ENCODE data around the gene HSPG2. TPM values are rescaled to one million over a fixed set of nuclear protein-coding genes. Genes with fewer than 3 reads are reported as not detected.

The HSPG2 gene
- total RNA-seq, 1 donor from 2014 or later: 179 TPM

DNA sequence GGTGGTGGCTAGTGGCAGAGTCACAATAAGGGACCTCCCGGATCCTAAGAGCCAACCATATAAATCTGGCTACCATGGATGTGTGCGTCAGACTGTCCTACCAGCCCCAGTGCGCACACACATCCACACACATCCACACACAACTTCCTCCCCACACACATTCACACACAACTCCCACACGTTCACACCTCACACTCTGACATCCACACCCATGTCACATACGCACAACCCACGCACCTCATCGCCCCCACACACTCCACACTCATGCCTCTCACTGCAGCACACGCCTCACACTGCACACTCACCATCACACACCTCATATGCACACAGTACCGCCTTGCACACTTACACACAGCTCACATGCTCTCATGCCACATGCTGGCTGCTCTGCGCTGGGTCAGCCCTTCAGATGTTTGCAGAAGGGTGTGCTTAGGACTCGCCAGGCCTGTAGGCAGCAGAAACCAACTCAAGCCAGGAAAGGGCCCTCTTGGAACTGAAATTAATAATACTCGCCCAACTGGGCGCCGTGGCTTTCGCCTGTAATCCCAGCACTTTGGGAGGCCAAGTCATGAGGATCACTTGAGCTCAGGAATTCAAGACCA is 122.0 kb downstream of the HSPG2 start:
- Histone ChIP-seq H3K4me1 (peaks cover 7% of the 10 kb centered on the region), H3K27me3 (no peaks in the 10 kb centered on the region), H3K36me3 (no peaks in the 10 kb centered on the region), H3K4me3 (no peak overlapping the region), H3K27ac (no peak overlapping the region), H3K9me3 (no peaks in the 10 kb centered on the region)
- intact Hi-C loops (cut with DNase I): no loop called here
- TF ChIP-seq, protein P1, sequence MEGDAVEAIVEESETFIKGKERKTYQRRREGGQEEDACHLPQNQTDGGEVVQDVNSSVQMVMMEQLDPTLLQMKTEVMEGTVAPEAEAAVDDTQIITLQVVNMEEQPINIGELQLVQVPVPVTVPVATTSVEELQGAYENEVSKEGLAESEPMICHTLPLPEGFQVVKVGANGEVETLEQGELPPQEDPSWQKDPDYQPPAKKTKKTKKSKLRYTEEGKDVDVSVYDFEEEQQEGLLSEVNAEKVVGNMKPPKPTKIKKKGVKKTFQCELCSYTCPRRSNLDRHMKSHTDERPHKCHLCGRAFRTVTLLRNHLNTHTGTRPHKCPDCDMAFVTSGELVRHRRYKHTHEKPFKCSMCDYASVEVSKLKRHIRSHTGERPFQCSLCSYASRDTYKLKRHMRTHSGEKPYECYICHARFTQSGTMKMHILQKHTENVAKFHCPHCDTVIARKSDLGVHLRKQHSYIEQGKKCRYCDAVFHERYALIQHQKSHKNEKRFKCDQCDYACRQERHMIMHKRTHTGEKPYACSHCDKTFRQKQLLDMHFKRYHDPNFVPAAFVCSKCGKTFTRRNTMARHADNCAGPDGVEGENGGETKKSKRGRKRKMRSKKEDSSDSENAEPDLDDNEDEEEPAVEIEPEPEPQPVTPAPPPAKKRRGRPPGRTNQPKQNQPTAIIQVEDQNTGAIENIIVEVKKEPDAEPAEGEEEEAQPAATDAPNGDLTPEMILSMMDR (IDR thresholded peaks at IDR 0.05): no peak
- TF ChIP-seq POLR2A (IDR thresholded peaks at IDR 0.05) (no peak), POLR2AphosphoS5 (IDR thresholded peaks at IDR 0.05; ENCODE audit: insufficient read depth in 1 of 2, low read depth in 1 of 2) (no peak)
- no peak for DNase-seq (ENCODE audit: extremely low spot score in 2 of 2)

DNA sequence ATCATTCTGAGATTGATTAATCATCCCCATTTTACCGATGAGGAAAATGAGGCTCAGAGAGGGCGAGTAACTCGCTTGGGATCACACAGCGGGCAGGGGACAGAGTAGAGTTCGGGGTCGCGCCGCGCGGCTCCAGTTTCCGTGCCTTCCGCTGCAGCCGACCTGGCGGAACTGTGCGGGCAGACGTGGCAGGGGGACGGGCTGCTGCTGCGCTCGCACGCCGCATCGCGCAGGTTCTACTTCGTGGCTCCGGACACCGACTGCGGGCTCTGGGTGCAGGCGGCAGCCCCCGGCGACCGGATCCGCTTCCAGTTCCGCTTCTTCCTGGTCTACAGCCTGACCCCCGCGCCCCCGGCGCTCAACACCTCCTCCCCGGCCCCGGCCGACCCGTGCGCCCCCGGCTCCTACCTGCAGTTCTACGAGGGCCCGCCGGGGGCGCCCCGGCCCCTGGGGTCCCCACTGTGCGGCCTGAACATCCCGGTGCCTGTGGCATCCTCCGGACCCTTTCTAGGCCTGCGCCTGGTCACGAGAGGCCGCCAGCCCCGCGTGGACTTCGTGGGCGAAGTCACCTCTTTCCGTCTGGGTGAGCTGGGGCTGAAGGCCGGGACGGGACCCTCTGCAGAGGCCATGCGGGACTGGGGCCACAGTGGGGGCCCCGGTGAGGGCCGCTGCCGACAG is 122.7 kb downstream of the HSPG2 start:
- TF ChIP-seq POLR2A (IDR thresholded peaks at IDR 0.05) (no peak), POLR2AphosphoS5 (IDR thresholded peaks at IDR 0.05; ENCODE audit: insufficient read depth in 1 of 2, low read depth in 1 of 2) (no peak)
- TF ChIP-seq, protein P1 (IDR thresholded peaks at IDR 0.05): no peak
- Histone ChIP-seq H3K4me3 (peak overlapping the region; percentile 28 to 33), H3K27ac (no peak overlapping the region)

DNA sequence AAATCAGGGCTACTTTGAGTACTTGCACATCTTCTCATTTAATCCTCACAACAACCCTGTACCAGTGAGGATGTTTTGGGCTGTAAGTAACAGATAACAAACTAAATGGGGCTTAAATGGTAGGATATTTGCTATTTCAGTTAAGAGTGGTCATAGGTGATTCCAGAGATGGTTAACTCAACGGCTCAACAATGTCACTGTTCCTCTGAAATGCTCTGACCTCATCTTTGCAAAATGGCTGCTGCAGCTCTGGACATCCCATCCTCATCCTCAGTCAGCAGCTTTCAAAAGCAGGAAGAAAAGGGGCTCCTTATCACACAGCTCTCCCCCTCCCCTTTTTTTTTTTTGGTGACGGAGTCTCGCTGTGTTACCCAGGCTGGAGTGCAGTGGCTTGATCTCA is 123.6 kb downstream of the HSPG2 start:
- Histone ChIP-seq H3K36me3 (no peaks in the 10 kb centered on the region), H3K4me3 (no peak overlapping the region), H3K27me3 (no peaks in the 10 kb centered on the region), H3K4me1 (peaks cover 7% of the 10 kb centered on the region), H3K27ac (no peak overlapping the region), H3K9me3 (no peaks in the 10 kb centered on the region)
- no peak for DNase-seq (ENCODE audit: extremely low spot score in 2 of 2)
- intact Hi-C loops (cut with DNase I): no loop called here
- TF ChIP-seq, protein P1 (IDR thresholded peaks at IDR 0.05): no peak
- TF ChIP-seq POLR2AphosphoS5 (IDR thresholded peaks at IDR 0.05; ENCODE audit: insufficient read depth in 1 of 2, low read depth in 1 of 2): no peak
- no peak for TF ChIP-seq POLR2A (IDR thresholded peaks at IDR 0.05)

More for the DNA sequence above, 122.7 kb downstream of the HSPG2 start:
- Histone ChIP-seq H3K27me3 (no peaks in the 10 kb centered on the region), H3K9me3 (no peaks in the 10 kb centered on the region), H3K36me3 (no peaks in the 10 kb centered on the region), H3K4me1 (peaks cover 7% of the 10 kb centered on the region)
- DNase-seq (ENCODE audit: extremely low spot score in 2 of 2): no peak
- intact Hi-C loops (cut with DNase I): no loop called here

DNA sequence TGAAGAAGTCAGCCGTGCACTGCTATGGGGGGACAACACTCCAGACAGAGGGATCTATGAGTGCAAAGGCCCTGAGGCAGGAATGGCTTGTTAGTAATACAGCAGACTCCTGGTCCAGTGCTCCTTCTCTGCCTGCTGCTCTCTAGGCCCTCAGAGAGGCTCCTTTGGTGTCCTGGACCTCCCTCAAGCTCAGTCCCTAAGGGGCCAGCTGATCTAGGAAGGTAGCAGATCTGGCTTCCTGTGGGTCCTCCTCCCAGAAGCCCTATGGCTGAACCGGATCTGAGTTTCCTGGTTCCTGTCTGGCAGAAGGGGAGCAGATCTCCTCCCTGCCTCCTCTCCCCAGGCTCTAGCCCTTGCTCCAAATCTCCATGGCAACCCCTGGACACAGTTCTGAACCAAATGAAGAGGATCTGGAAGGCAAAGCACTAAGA is 125.2 kb downstream of the HSPG2 start, which contains the start of gene LDLRAD2:
LDLRAD2 (plus strand) TSS at position 391 of the 431 bp plus-strand sequence. CDS start 187 bp downstream, outside the sequence.
- Histone ChIP-seq H3K4me1 (peaks cover 7% of the 10 kb centered on the region), H3K27me3 (no peaks in the 10 kb centered on the region), H3K4me3 (no peak within 1 kb of the TSS), H3K36me3 (no peaks in the 10 kb centered on the region), H3K27ac (no peak within 1 kb of the TSS), H3K9me3 (no peaks in the 10 kb centered on the region)
- DNase-seq (ENCODE audit: extremely low spot score in 2 of 2): no peak
- intact Hi-C loops (cut with DNase I): no loop called here
- TF ChIP-seq POLR2A (IDR thresholded peaks at IDR 0.05): no peak
- TF ChIP-seq, protein P1 (IDR thresholded peaks at IDR 0.05): no peak

DNA sequence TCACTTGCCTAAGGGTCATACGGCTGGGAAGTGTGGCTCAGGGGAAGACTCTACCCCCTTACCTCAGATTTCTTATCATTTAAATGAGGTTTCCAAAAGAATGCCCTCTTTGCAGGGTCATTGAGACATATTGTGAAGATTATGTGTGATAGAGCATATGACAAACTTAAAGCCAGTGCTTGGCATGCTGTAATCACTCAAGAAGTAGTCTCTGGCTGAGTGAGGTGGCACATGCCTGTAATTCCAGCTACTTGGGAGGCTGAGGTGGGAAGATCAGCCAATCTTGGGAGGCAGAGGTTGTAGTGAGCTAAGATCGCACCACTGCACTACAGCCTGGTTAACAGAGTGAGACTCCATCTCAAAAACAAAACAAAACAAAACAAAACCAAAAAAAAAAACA is 132.6 kb downstream of the HSPG2 start:
- no peaks in the 10 kb centered on the region for H3K27me3 ChIP-seq
- H3K4me3 ChIP-seq: no peak overlapping the region
- no peaks in the 10 kb centered on the region for H3K9me3 ChIP-seq
- H3K27ac ChIP-seq: no peak overlapping the region
- TF ChIP-seq, protein P1 (IDR thresholded peaks at IDR 0.05): no peak
- TF ChIP-seq POLR2A (IDR thresholded peaks at IDR 0.05): no peak
- TF ChIP-seq POLR2AphosphoS5 (IDR thresholded peaks at IDR 0.05; ENCODE audit: insufficient read depth in 1 of 2, low read depth in 1 of 2): no peak
- intact Hi-C loops (cut with DNase I): no loop called here
- no peak for DNase-seq (ENCODE audit: extremely low spot score in 2 of 2)
- H3K4me1 ChIP-seq: no peaks in the 10 kb centered on the region
- no peaks in the 10 kb centered on the region for H3K36me3 ChIP-seq
